HK-2 (cell line): ENCODE results near the gene BTBD9.

Experiments
- DNase-seq: peaks from one replicate; pipeline ENCODE4 v3.0.0-alpha.2; 2018; ENCODE audit not compliant: unreplicated experiment

BTBD9 gene

GRCh38 chr6:38346291-38347079 lies 293.2 kb downstream of the BTBD9 start:
- peak; percentile 49 for DNase-seq

GRCh38 chr6:38345586-38345985 lies 294.1 kb downstream of the BTBD9 start:
- DNase-seq: no peak

GRCh38 chr6:38341496-38341895 lies 298.2 kb downstream of the BTBD9 start:
- DNase-seq: no peak

GRCh38 chr6:38339914-38340313 lies 299.8 kb downstream of the BTBD9 start:
- DNase-seq: no peak

GRCh38 chr6:38337819-38338465 lies 301.8 kb downstream of the BTBD9 start:
- no peak for DNase-seq

- DNase-seq: no peak
Measured at GRCh38 chr6:38336922-38337321, 302.8 kb downstream of the BTBD9 start.

GRCh38 chr6:38326837-38327236 lies 312.9 kb downstream of the BTBD9 start:
- DNase-seq: no peak

- DNase-seq: no peak
Measured at GRCh38 chr6:38323216-38323615, 316.5 kb downstream of the BTBD9 start.

- DNase-seq: no peak
Measured at GRCh38 chr6:38322138-38322537, 317.6 kb downstream of the BTBD9 start.

GRCh38 chr6:38320843-38321242 lies 318.9 kb downstream of the BTBD9 start:
- DNase-seq: no peak

- no peak for DNase-seq
Measured at GRCh38 chr6:38320358-38320757, 319.4 kb downstream of the BTBD9 start.

- DNase-seq: no peak
Measured at GRCh38 chr6:38319256-38320212, 320.2 kb downstream of the BTBD9 start.

GRCh38 chr6:38316099-38316868 lies 323.4 kb downstream of the BTBD9 start:
- DNase-seq: no peak

- no peak for DNase-seq
Measured at GRCh38 chr6:38311201-38311600, 328.5 kb downstream of the BTBD9 start.

GRCh38 chr6:38310061-38310460 lies 329.7 kb downstream of the BTBD9 start:
- DNase-seq: no peak

GRCh38 chr6:38307740-38308139 lies 332.0 kb downstream of the BTBD9 start:
- no peak for DNase-seq

- no peak for DNase-seq
Measured at GRCh38 chr6:38306931-38307330, 332.8 kb downstream of the BTBD9 start.

- DNase-seq: no peak
Measured at GRCh38 chr6:38305995-38306681, 333.6 kb downstream of the BTBD9 start.

GRCh38 chr6:38302838-38303237 lies 336.9 kb downstream of the BTBD9 start:
- DNase-seq: no peak

- no peak for DNase-seq
Measured at GRCh38 chr6:38302081-38302480, 337.6 kb downstream of the BTBD9 start.
